HL-60 (cell line): Measurements from ENCODE around the gene RUSF1.

Experiments
- DNase-seq, 2 experiments: peaks; one replicate each; pipeline ENCODE4 v3.0.0-alpha.2; 2010 to 2020; ENCODE audit warnings: low read depth in 1 of 2, low spot score in 1 of 2
- H3K27ac ChIP-seq: fragments of 250-450 bp; sonication (Bioruptor Pico); replicated peaks from 2 replicates; pipeline ENCODE4 v1.5.1; 2020; ENCODE audit warnings: mild to moderate bottlenecking, moderate library complexity
- H3K27me3 ChIP-seq: fragments of 250-450 bp; sonication (Bioruptor Pico); 2 replicates; pipeline ENCODE4 v1.5.1; 2021; ENCODE audit warnings: mild to moderate bottlenecking, moderate library complexity; ENCODE audit not compliant: insufficient read depth, poor library complexity, severe bottlenecking
- H3K4me3 ChIP-seq: replicated peaks from 2 replicates; pipeline ENCODE4 v1.5.1; 2011; ENCODE audit warnings: mild to moderate bottlenecking, control low read depth, low read length; ENCODE audit not compliant: insufficient read depth
- GABPA ChIP-seq: IDR thresholded peaks from 2 replicates; pipeline ENCODE4 v1.6.1; 2012; ENCODE audit warnings: low read depth
- POLR2AphosphoS5 ChIP-seq: IDR thresholded peaks from 2 replicates; pipeline ENCODE4 v1.6.1; 2012; ENCODE audit warnings: low read depth
- SPI1 ChIP-seq: IDR thresholded peaks from 2 replicates; pipeline ENCODE4 v1.6.1; 2012; ENCODE audit warnings: low read depth, mild to moderate bottlenecking, borderline replicate concordance
- TF ChIP-seq, protein P1 (sequence below): IDR thresholded peaks from one replicate; pipeline ENCODE4 v1.5.1; 2011; ENCODE audit warnings: low read length, control low read depth, inconsistent platforms; ENCODE audit not compliant: insufficient read depth
- TF ChIP-seq, protein P2 (sequence below): IDR thresholded peaks from 2 replicates; pipeline ENCODE4 v1.6.1; 2012; ENCODE audit warnings: low read depth; ENCODE audit not compliant: insufficient replicate concordance

Gene RUSF1

DNA sequence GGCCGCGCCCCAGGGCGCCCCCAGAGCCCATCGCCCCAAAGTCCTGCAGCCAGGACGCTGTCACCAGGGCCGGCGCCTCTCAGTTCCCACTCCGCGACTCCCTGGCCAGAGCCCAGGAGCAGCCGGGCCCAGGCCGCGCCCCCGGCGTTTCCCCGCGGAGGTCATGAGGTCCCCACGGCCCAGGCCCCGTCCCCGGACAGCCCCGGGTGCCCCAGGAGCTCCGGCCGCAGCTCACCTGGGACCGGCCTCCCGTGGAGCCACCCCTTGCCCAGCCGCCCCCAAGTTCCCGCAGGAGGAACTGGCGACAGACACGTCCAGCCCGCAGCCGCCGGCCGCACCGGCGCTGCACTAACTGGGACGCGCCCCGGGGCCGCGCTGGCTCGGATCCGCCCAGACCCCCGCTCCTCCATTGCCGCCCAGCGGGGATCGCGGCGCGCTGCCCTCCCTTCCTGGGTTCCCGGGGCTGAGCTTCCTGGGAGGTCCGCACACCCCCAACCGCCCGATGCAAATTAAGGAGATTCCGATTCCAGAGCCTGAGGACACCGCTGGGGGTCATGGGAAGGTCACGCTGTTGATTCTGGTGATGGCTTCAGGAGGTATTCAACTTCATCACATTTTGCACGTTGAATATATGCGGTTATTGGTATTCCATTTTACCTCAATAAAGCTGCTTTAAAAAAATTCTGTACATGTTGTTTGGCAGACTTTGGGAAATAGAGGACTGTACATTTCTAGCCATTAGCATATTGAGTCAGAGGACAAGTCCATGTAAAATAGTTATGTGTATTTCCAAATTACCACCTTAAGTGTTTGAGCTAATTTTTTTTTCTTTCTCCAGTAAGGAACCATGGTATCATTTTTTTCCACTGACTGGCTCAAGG, 29.4 kb upstream of the RUSF1 start:
- TF ChIP-seq SPI1 (no peak), POLR2AphosphoS5 (no peak), GABPA (no peak)
- TF ChIP-seq, protein P1, sequence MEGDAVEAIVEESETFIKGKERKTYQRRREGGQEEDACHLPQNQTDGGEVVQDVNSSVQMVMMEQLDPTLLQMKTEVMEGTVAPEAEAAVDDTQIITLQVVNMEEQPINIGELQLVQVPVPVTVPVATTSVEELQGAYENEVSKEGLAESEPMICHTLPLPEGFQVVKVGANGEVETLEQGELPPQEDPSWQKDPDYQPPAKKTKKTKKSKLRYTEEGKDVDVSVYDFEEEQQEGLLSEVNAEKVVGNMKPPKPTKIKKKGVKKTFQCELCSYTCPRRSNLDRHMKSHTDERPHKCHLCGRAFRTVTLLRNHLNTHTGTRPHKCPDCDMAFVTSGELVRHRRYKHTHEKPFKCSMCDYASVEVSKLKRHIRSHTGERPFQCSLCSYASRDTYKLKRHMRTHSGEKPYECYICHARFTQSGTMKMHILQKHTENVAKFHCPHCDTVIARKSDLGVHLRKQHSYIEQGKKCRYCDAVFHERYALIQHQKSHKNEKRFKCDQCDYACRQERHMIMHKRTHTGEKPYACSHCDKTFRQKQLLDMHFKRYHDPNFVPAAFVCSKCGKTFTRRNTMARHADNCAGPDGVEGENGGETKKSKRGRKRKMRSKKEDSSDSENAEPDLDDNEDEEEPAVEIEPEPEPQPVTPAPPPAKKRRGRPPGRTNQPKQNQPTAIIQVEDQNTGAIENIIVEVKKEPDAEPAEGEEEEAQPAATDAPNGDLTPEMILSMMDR: no peak
- TF ChIP-seq, protein P2, sequence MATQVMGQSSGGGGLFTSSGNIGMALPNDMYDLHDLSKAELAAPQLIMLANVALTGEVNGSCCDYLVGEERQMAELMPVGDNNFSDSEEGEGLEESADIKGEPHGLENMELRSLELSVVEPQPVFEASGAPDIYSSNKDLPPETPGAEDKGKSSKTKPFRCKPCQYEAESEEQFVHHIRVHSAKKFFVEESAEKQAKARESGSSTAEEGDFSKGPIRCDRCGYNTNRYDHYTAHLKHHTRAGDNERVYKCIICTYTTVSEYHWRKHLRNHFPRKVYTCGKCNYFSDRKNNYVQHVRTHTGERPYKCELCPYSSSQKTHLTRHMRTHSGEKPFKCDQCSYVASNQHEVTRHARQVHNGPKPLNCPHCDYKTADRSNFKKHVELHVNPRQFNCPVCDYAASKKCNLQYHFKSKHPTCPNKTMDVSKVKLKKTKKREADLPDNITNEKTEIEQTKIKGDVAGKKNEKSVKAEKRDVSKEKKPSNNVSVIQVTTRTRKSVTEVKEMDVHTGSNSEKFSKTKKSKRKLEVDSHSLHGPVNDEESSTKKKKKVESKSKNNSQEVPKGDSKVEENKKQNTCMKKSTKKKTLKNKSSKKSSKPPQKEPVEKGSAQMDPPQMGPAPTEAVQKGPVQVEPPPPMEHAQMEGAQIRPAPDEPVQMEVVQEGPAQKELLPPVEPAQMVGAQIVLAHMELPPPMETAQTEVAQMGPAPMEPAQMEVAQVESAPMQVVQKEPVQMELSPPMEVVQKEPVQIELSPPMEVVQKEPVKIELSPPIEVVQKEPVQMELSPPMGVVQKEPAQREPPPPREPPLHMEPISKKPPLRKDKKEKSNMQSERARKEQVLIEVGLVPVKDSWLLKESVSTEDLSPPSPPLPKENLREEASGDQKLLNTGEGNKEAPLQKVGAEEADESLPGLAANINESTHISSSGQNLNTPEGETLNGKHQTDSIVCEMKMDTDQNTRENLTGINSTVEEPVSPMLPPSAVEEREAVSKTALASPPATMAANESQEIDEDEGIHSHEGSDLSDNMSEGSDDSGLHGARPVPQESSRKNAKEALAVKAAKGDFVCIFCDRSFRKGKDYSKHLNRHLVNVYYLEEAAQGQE: no peak
- no peak for DNase-seq
- Histone ChIP-seq H3K4me3 (0 out of 2 replicates have a peak overlapping the region, but pooled peaks have one; percentile 4), H3K27ac (no peak overlapping the region), H3K27me3 (peaks cover 30% of the 10 kb centered on the region)

DNA sequence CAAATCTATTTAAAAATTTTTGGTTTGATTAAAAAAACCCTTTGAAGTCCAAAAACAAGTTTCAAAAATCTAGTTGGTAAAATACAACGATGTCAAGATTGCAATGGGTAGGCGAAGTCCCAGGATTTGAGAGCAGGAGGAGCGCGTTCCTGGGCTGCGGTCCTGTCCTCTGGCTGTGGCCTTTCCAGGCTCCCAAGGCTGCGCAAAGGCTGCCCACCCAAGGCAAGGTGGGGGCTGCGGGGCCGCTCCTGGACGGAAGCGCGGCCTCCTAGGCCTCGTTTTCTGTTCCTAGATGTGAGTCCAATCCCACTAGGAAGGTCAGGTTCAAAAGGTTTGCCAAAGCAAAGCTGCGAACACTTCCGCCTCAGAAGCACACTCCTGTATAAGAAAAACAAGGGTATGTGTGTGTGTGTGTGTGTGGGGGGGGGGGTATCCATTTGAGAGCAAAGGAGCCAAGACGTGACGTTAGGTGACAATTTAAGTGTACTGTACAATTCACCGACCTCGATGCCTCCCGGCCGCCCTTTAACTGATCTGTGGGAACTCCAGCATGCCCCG, 28.7 kb upstream of the RUSF1 start:
- H3K27me3 ChIP-seq: peaks cover 30% of the 10 kb centered on the region
- TF ChIP-seq, protein P1: no peak
- TF ChIP-seq SPI1: no peak
- TF ChIP-seq POLR2AphosphoS5: no peak
- TF ChIP-seq GABPA: no peak
- no peak overlapping the region for H3K4me3 ChIP-seq
- no peak for DNase-seq
- no peak overlapping the region for H3K27ac ChIP-seq

DNA sequence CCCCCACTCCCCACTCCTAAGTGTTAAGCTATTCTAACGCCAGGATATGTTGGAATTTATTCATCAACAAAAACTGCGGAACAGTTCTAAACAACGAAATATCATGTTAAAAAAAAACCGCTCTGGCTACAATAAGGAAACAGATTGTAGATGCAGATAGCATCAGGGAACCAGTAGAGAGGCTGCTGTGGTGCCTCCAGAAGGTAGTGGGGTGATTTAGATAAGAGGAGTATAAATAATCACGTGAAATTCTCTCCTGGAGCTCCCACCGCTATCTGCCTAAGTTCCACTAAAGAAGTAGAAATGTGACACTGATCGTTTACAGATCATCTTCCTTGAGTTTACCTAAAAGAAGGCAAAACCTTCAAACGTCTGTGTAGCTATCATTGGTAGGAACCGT, 27.5 kb upstream of the RUSF1 start:
- Histone ChIP-seq H3K27me3 (peaks cover 30% of the 10 kb centered on the region), H3K27ac (no peak overlapping the region), H3K4me3 (no peak overlapping the region)
- DNase-seq: no peak
- TF ChIP-seq, protein P2: no peak
- TF ChIP-seq SPI1 (no peak), POLR2AphosphoS5 (no peak), GABPA (no peak)
- TF ChIP-seq, protein P1: no peak
